K562 (cell line): Measurements from ENCODE around the gene SETD1B. TPM values are rescaled to one million over a fixed set of nuclear protein-coding genes. Genes with fewer than 3 reads are reported as not detected.

Experiments
- ARID1B ChIP-seq: fragments of 450-650 bp; IDR thresholded peaks from 2 replicates; pipeline ENCODE4 v1.6.1; 2016; ENCODE audit warnings: antibody characterized with exemption, mild to moderate bottlenecking, inconsistent platforms
- BRD4 ChIP-seq: fragments of 200-600 bp; sonication (generic); IDR thresholded peaks from 2 replicates; pipeline ENCODE4 v1.6.1; 2017; ENCODE audit warnings: inconsistent platforms
- CHD1 ChIP-seq: fragments of 200-600 bp; sonication (generic); IDR thresholded peaks from one replicate; pipeline ENCODE4 v1.6.1; 2012; ENCODE audit warnings: mild to moderate bottlenecking, moderate library complexity, low read length, inconsistent platforms
- GATAD2B ChIP-seq: fragments of 450-650 bp; IDR thresholded peaks from 2 replicates; pipeline ENCODE4 v1.6.1; 2017; ENCODE audit warnings: mild to moderate bottlenecking, borderline replicate concordance
- GMEB1 ChIP-seq: fragments of 250-450 bp; sonication (Bioruptor Pico); IDR thresholded peaks from 2 replicates; pipeline ENCODE4 v1.4.0; 2020; ENCODE audit warnings: mild to moderate bottlenecking
- HOXB6 ChIP-seq: fragments of 250-450 bp; sonication (Bioruptor Pico); IDR thresholded peaks from 2 replicates; pipeline ENCODE4 v1.5.1; 2022; ENCODE audit warnings: mild to moderate bottlenecking, borderline replicate concordance
- MAFG ChIP-seq: fragments of 450-650 bp; conservative IDR thresholded peaks from 2 replicates; pipeline ENCODE4 v1.6.1; 2016; ENCODE audit warnings: missing genetic modification characterization, missing compliant biosample characterization
- NCOR1 ChIP-seq: fragments of 450-650 bp; IDR thresholded peaks from 2 replicates; pipeline ENCODE4 v1.6.1; 2016; ENCODE audit warnings: mild to moderate bottlenecking, moderate library complexity
- PML ChIP-seq: IDR thresholded peaks from 2 replicates; pipeline ENCODE4 v1.6.1; 2012; ENCODE audit warnings: low read length, inconsistent platforms
- POLR2AphosphoS2 ChIP-seq: IDR thresholded peaks from 2 replicates; pipeline ENCODE4 v1.6.1; 2012; ENCODE audit warnings: low read length, improper control_type of control experiment
- POLR2B ChIP-seq: fragments of 450-650 bp; IDR thresholded peaks from 2 replicates; pipeline ENCODE4 v1.6.1; 2018; ENCODE audit warnings: low read depth; ENCODE audit not compliant: partially characterized antibody
- POLR2G ChIP-seq: fragments of 200-400 bp; formaldehyde crosslinking; IDR thresholded peaks from 2 replicates; pipeline ENCODE4 v1.6.1; 2017; ENCODE audit warnings: low read depth, mild to moderate bottlenecking, antibody characterized with exemption, low read length, moderate library complexity
- RB1 ChIP-seq: fragments of 450-650 bp; IDR thresholded peaks from 2 replicates; pipeline ENCODE4 v1.6.1; 2017; ENCODE audit warnings: low read depth, mild to moderate bottlenecking
- SETDB1 ChIP-seq: IDR thresholded peaks from one replicate; pipeline ENCODE4 v1.6.1; 2012; ENCODE audit warnings: low read length, control low read depth, inconsistent platforms
- SIN3B ChIP-seq: fragments of 450-650 bp; IDR thresholded peaks from 2 replicates; pipeline ENCODE4 v1.6.1; 2017; ENCODE audit warnings: low read depth, mild to moderate bottlenecking, moderate library complexity
- SPI1 ChIP-seq: IDR thresholded peaks from 2 replicates; pipeline ENCODE4 v1.6.1; 2011; ENCODE audit warnings: low read depth, low read length, control low read depth, borderline replicate concordance
- TEAD2 ChIP-seq: fragments of 450-650 bp; IDR thresholded peaks from 2 replicates; pipeline ENCODE4 v1.6.1; 2016; ENCODE audit warnings: missing genetic modification characterization, control low read depth, missing compliant biosample characterization
- ZBTB17 ChIP-seq: fragments of 450-650 bp; formaldehyde crosslinking; IDR thresholded peaks from 2 replicates; pipeline ENCODE4 v1.4.0; 2020; ENCODE audit warnings: mild to moderate bottlenecking
- ZBTB7A ChIP-seq: IDR thresholded peaks from 2 replicates; pipeline ENCODE4 v1.6.1; 2011; ENCODE audit warnings: low read depth, mild to moderate bottlenecking, low read length, moderate library complexity, borderline replicate concordance; ENCODE audit not compliant: control insufficient read depth
- ZNF780A ChIP-seq: fragments of 250-450 bp; sonication (Bioruptor Pico); IDR thresholded peaks from 2 replicates; pipeline ENCODE4 v1.5.0; 2021; ENCODE audit warnings: mild to moderate bottlenecking
- polyA plus RNA-seq, 8 experiments: library from polyadenylated mRNA; depleted of rRNA in 4 of 8; stranded (reverse) in 5 of 8; unstranded in 3 of 8; fragments of >200 nt; fragmentation: Nextera tagmentation in 2 of 8; fragmentation: Illumina TruSeq in 1 of 8; extraction: Ambion mirVana in 2 of 8; extraction: Trizol in 1 of 8; gene quantifications; 2 replicates each; pipeline versions ENCODE4 v1.2.1 to v1.2.3, GENCODE V29; 2011 to 2014; ENCODE audit warnings: inconsistent platforms in 1 of 8, missing spikeins in 1 of 8
- total RNA-seq, 7 experiments: library from RNA; depleted of rRNA in 6 of 7; stranded (reverse); fragments of >200 nt in 6 of 7; fragmentation: Illumina TruSeq in 2 of 7; extraction: Trizol in 2 of 7; gene quantifications; 2 replicates each; pipeline versions ENCODE4 v1.2.1 to v1.2.3, GENCODE V29; 2011 to 2021; ENCODE audit warnings: low replicate concordance in 1 of 7

The SETD1B gene
- total and polyA plus RNA-seq, 9 of the 15 experiments (the other 6 are each of a cell fraction or from before 2014, with no cell fraction given): 0.48 to 26.6 (median 2.3) TPM

- TF ChIP-seq CHD1: peak; percentile 73
- TF ChIP-seq GMEB1: no peak
- 0 out of 2 replicates have a peak, but pooled peaks have one; percentile 59 for TF ChIP-seq POLR2AphosphoS2
- TF ChIP-seq SETDB1: no peak
- no peak for TF ChIP-seq ZNF780A (CRISPR knock-in tag)
- 0 out of 2 replicates have a peak, but pooled peaks have one; percentile 51 for TF ChIP-seq SIN3B
- peak; percentile 68 for TF ChIP-seq POLR2B
- peak; percentile 86 for TF ChIP-seq POLR2G
- TF ChIP-seq ARID1B: peak; percentile 71
- peak; percentile 75 for TF ChIP-seq BRD4
- no peak for TF ChIP-seq TEAD2
- TF ChIP-seq ZBTB17: peak; percentile 56
- peak; percentile 45 for TF ChIP-seq MAFG (tag)
- peak; percentile 87 for TF ChIP-seq ZBTB7A
- TF ChIP-seq PML: 0 out of 2 replicates have a peak, but pooled peaks have one; percentile 36
- peak; percentile 68 for TF ChIP-seq GATAD2B
- TF ChIP-seq HOXB6 (CRISPR knock-in tag): no peak
- 0 out of 2 replicates have a peak, but pooled peaks have one; percentile 25 for TF ChIP-seq SPI1
- peak; percentile 15; the same call in 1 of the 2 replicates for TF ChIP-seq RB1
- TF ChIP-seq NCOR1: peak; percentile 80
These were observed 3.7 kb upstream of the SETD1B start (continued) for GRCh38 chr12:121799842-121800693.
